ENCODE results near the gene COL5A1.

Gene COL5A1

DNA sequence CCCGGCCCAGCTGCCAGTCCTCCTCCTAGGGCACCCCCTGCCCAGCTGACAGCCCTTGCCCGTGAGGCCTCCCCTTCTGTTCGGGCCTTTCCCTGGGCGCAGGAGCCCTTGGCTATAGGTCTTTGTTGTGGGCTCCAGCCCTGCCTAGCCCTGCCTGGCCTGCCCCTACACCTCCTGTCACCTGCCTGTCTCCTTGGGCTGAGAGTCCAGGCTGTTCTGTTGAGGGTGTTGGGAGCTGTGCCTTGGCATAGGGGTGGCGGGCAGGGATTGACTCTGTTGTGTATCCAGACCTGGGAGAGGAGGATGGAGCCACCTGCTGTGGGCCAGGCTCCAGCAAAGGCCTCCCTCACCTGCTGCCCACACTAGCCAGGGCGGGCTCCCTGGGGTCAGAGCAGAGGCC is 250.6 kb downstream of the COL5A1 start:
- no peak for DNase-seq (ENCODE audit: low read depth in 1 of 2, low spot score in 1 of 2)
- no peak for TF ChIP-seq JUND (IDR thresholded peaks at IDR 0.05; ENCODE audit: low read depth)
- in situ Hi-C loops (cut with HindIII; ENCODE audit: low pct_unique_long_range_greater_than_20kb, low sequenced_read_pairs), result no loop called here

DNA sequence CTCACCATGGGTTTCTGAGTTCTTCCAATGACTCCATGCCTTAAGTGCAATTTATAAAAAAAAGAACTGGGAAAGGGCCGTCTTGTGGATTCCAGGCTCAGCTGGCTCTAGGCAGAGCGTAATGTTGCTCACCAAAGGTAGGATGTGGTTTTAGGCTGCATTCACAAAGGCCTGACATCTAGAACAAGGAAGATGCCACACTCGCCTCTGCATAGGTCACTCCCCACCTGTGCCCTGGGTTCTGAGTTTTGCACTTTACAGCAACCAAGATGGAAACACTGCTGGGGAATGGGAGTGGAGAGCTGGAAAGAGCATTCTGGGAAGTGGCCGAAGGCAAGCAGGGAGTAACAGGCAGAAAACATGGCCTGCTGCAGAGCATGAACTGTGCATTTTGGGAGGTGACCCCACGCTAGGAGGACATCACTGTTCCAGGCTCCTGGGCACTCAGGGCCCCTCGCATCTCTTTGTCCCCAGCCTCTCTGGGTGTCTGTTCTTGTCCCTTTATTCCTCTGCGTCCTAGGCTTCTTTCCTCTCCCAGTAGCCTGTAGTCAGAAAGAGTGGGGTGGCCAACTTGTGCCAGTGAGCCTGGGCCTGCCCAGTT is 251.3 kb downstream of the COL5A1 start:
- DNase-seq (ENCODE audit: low read depth in 1 of 2, low spot score in 1 of 2), result no peak
- no peak for TF ChIP-seq JUND (IDR thresholded peaks at IDR 0.05; ENCODE audit: low read depth)
- in situ Hi-C loops (cut with HindIII; ENCODE audit: low pct_unique_long_range_greater_than_20kb, low sequenced_read_pairs), result no loop called here

All from T47D (cell line).